ENCODE data around the gene FAM107A. TPM values are rescaled to one million over a fixed set of nuclear protein-coding genes. Genes with fewer than 3 reads are reported as not detected.

FAM107A gene
- total RNA-seq, 1 donor from 2014 or later = 0.63 TPM

- no peak for DNase-seq (ENCODE audit: low read depth)
- H3K36me3 ChIP-seq (ENCODE audit: control insufficient read depth, insufficient read depth, low read length) = no peaks in the 10 kb centered on the region
- no peaks in the 10 kb centered on the region for H3K27me3 ChIP-seq (ENCODE audit: control insufficient read depth, insufficient read depth, low read length)
- H3K4me3 ChIP-seq (ENCODE audit: low read depth, low read length) = no peak overlapping the region
- TF ChIP-seq, protein P1, sequence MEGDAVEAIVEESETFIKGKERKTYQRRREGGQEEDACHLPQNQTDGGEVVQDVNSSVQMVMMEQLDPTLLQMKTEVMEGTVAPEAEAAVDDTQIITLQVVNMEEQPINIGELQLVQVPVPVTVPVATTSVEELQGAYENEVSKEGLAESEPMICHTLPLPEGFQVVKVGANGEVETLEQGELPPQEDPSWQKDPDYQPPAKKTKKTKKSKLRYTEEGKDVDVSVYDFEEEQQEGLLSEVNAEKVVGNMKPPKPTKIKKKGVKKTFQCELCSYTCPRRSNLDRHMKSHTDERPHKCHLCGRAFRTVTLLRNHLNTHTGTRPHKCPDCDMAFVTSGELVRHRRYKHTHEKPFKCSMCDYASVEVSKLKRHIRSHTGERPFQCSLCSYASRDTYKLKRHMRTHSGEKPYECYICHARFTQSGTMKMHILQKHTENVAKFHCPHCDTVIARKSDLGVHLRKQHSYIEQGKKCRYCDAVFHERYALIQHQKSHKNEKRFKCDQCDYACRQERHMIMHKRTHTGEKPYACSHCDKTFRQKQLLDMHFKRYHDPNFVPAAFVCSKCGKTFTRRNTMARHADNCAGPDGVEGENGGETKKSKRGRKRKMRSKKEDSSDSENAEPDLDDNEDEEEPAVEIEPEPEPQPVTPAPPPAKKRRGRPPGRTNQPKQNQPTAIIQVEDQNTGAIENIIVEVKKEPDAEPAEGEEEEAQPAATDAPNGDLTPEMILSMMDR (IDR thresholded peaks at IDR 0.05; ENCODE audit: insufficient read depth, low read length, poor library complexity, severe bottlenecking) = no peak
Observed at GRCh38 chr3:58574682-58575081, 2.5 kb downstream of the FAM107A start.

DNA sequence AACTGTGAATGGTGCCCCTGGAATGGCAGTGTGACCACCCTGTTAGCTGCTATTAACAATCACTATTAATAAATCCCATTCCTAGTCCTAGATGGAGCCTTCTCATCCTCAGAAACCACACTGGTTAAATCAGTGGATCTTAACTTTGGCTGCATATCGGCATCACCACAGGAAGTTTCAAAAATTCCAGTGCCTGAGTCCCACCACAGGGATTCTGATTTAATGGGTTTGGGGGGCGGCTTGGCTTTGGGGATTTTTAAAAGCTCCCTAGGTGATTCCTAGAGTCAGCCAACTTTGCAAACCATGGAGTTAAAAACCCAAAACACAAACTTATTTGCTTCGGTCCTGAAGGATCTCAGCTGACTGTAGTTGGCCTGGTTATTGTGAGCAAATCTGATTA lies 3.1 kb downstream of the FAM107A start:
- no peaks in the 10 kb centered on the region for H3K27me3 ChIP-seq (ENCODE audit: control insufficient read depth, insufficient read depth, low read length)

DNA sequence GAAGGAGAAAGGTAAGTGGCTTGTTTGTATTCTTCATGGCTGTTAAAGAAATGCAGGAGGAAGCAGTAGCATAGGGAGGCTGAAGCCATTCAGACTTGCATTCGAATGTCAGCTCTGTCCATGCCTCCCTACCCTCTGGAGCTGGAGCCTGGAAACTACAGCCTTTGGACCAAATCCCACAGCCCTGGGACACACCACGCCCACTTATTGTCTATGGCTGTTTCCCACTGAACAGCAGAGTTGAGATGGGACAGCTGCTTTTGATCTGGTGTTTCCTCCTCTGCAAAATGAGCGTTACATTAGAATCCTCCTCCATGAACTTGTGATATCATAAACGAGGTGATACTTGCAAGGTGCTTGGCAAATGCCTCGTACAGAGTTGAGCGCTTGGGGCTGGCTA lies 3.6 kb downstream of the FAM107A start:
- Histone ChIP-seq H3K36me3 (ENCODE audit: control insufficient read depth, insufficient read depth, low read length) (no peaks in the 10 kb centered on the region), H3K4me3 (ENCODE audit: low read depth, low read length) (no peak overlapping the region), H3K27me3 (ENCODE audit: control insufficient read depth, insufficient read depth, low read length) (no peaks in the 10 kb centered on the region)
- TF ChIP-seq, protein P1 (IDR thresholded peaks at IDR 0.05; ENCODE audit: insufficient read depth, low read length, poor library complexity, severe bottlenecking) = no peak
- DNase-seq (ENCODE audit: low read depth) = no peak

More for the DNA sequence above, 3.1 kb downstream of the FAM107A start:
- TF ChIP-seq, protein P1 (IDR thresholded peaks at IDR 0.05; ENCODE audit: insufficient read depth, low read length, poor library complexity, severe bottlenecking) = no peak
- DNase-seq (ENCODE audit: low read depth) = no peak
- H3K36me3 ChIP-seq (ENCODE audit: control insufficient read depth, insufficient read depth, low read length) = no peaks in the 10 kb centered on the region
- no peak overlapping the region for H3K4me3 ChIP-seq (ENCODE audit: low read depth, low read length)

DNA sequence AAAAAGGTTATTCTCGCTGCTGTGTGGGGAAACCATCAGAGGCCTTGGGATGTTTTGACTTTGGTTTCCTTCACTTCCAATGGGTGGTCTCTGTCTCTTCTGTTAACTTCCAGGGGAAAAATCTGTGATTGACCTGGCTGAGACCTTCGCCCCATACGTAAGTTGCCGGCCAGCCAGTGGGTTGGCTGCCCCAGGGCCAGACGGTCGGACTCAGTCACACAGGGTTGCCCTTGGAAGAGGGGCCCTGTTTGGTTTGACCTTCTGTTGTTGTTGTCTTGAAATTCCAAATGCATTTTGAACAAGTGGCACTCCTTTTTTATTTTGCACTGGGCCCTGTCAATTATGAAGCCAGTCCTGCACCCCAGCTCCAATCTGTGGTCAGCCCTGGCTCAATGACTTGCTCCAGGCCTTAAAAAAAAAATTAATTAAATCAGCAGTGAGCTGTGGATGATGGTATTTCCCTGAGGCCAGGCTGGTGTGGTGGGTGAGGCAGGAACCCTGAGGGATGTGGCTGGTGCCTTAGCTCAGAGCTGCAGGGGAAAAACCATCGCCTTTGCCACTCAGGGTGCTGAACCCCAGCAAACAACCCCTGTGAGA lies 4.5 kb downstream of the FAM107A start:
- Histone ChIP-seq H3K36me3 (ENCODE audit: control insufficient read depth, insufficient read depth, low read length) (no peaks in the 10 kb centered on the region), H3K27me3 (ENCODE audit: control insufficient read depth, insufficient read depth, low read length) (no peaks in the 10 kb centered on the region), H3K4me3 (ENCODE audit: low read depth, low read length) (no peak overlapping the region)
- TF ChIP-seq, protein P1 (IDR thresholded peaks at IDR 0.05; ENCODE audit: insufficient read depth, low read length, poor library complexity, severe bottlenecking) = no peak
- DNase-seq (ENCODE audit: low read depth) = no peak

- no peaks in the 10 kb centered on the region for H3K36me3 ChIP-seq (ENCODE audit: control insufficient read depth, insufficient read depth, low read length)
- TF ChIP-seq, protein P1 (IDR thresholded peaks at IDR 0.05; ENCODE audit: insufficient read depth, low read length, poor library complexity, severe bottlenecking) = no peak
- DNase-seq (ENCODE audit: low read depth) = no peak
- H3K27me3 ChIP-seq (ENCODE audit: control insufficient read depth, insufficient read depth, low read length) = no peaks in the 10 kb centered on the region
- H3K4me3 ChIP-seq (ENCODE audit: low read depth, low read length) = no peak overlapping the region
Observed at GRCh38 chr3:58572013-58572633, 5.1 kb downstream of the FAM107A start.

GRCh38 chr3:58570851-58571250 lies 6.3 kb downstream of the FAM107A start:
- DNase-seq (ENCODE audit: low read depth) = no peak
- H3K36me3 ChIP-seq (ENCODE audit: control insufficient read depth, insufficient read depth, low read length) = no peaks in the 10 kb centered on the region
- no peaks in the 10 kb centered on the region for H3K27me3 ChIP-seq (ENCODE audit: control insufficient read depth, insufficient read depth, low read length)
- TF ChIP-seq, protein P1 (IDR thresholded peaks at IDR 0.05; ENCODE audit: insufficient read depth, low read length, poor library complexity, severe bottlenecking) = no peak
- no peak overlapping the region for H3K4me3 ChIP-seq (ENCODE audit: low read depth, low read length)
